Measurements from ENCODE around the gene KLHL13.

GRCh38 chrX:118126286-118126685, 9.7 kb upstream of the KLHL13 start:
- TF ChIP-seq, protein P1, sequence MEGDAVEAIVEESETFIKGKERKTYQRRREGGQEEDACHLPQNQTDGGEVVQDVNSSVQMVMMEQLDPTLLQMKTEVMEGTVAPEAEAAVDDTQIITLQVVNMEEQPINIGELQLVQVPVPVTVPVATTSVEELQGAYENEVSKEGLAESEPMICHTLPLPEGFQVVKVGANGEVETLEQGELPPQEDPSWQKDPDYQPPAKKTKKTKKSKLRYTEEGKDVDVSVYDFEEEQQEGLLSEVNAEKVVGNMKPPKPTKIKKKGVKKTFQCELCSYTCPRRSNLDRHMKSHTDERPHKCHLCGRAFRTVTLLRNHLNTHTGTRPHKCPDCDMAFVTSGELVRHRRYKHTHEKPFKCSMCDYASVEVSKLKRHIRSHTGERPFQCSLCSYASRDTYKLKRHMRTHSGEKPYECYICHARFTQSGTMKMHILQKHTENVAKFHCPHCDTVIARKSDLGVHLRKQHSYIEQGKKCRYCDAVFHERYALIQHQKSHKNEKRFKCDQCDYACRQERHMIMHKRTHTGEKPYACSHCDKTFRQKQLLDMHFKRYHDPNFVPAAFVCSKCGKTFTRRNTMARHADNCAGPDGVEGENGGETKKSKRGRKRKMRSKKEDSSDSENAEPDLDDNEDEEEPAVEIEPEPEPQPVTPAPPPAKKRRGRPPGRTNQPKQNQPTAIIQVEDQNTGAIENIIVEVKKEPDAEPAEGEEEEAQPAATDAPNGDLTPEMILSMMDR (IDR thresholded peaks at IDR 0.05; ENCODE audit: insufficient read depth, low read depth, low read length), result no peak
- TF ChIP-seq EZH2 (IDR thresholded peaks at IDR 0.05; ENCODE audit: insufficient read depth, low read length), result no peak
